WTC11 (cell line): ENCODE results near the gene MESP1. TPM values are rescaled to one million over a fixed set of nuclear protein-coding genes. Genes with fewer than 3 reads are reported as not detected.

Experiments used
- ATAC-seq: fragments of 200-7000 bp; cut with Tn5 transposase; 2 replicates; pipeline ENCODE4 v1.10.0; 2021; ENCODE audit warnings: mild to moderate bottlenecking, moderate library complexity
- CTCF ChIA-PET: fragments of 300-600 bp; sonication (Branson Sonifier 250); formaldehyde crosslinking; loops from one replicate; lab custom pipeline; 2021; ENCODE audit warnings: antibody characterized with exemption; lab: Charles Lee
- POLR2A ChIA-PET: fragments of 350-600 bp; sonication (Branson Sonifier 250); formaldehyde crosslinking; loops from one replicate; lab custom pipeline; 2021; ENCODE audit warnings: antibody characterized with exemption; lab: Charles Lee
- DNase-seq: peaks from one replicate; pipeline ENCODE4 v3.0.0; 2021; ENCODE audit warnings: low spot score
- H3K27ac Mint-ChIP-seq: 2 replicates; pipeline ENCODE4 v1.8.0; 2021; ENCODE audit warnings: mixed read lengths
- H3K27me3 Mint-ChIP-seq: 2 replicates; pipeline ENCODE4 v1.8.0; 2021; ENCODE audit warnings: low read depth, mild to moderate bottlenecking, moderate library complexity, mixed read lengths
- H3K36me3 Mint-ChIP-seq: 2 replicates; pipeline ENCODE4 v1.8.0; 2021; ENCODE audit warnings: mixed read lengths
- H3K4me1 Mint-ChIP-seq: 2 replicates; pipeline ENCODE4 v1.8.0; 2022; ENCODE audit warnings: mixed read lengths
- H3K4me3 Mint-ChIP-seq: 2 replicates; pipeline ENCODE4 v1.8.0; 2021; ENCODE audit warnings: mild to moderate bottlenecking, moderate library complexity, mixed read lengths
- H3K9me3 Mint-ChIP-seq: 2 replicates; pipeline ENCODE4 v1.8.0; 2021; ENCODE audit warnings: mixed read lengths
- CDX4 ChIP-seq: fragments of 250-450 bp; sonication (Bioruptor Pico); IDR thresholded peaks from 2 replicates; pipeline ENCODE4 v1.9.0; 2021; ENCODE audit warnings: moderate library complexity, mild to moderate bottlenecking, inconsistent platforms, borderline replicate concordance
- CTCF ChIP-seq: fragments of 200-600 bp; IDR thresholded peaks from 2 replicates; pipeline ENCODE4 v1.8.0; 2022; ENCODE audit warnings: antibody characterized with exemption
- FOXP1 ChIP-seq: sonication (generic); formaldehyde crosslinking; IDR thresholded peaks from 2 replicates; pipeline ENCODE4 v1.8.0; 2022; ENCODE audit warnings: missing genetic modification reagents, mild to moderate bottlenecking, moderate library complexity, borderline replicate concordance
- FOXP4 ChIP-seq: sonication (generic); formaldehyde crosslinking; IDR thresholded peaks from 2 replicates; pipeline ENCODE4 v1.8.0; 2022; ENCODE audit warnings: mild to moderate bottlenecking, missing genetic modification reagents
- GRHL2 ChIP-seq: fragments of 250-450 bp; sonication (Bioruptor Pico); IDR thresholded peaks from 2 replicates; pipeline ENCODE4 v1.8.0; 2022; ENCODE audit warnings: mild to moderate bottlenecking, moderate library complexity; ENCODE audit not compliant: insufficient replicate concordance, severe bottlenecking
- HMGA2 ChIP-seq: fragments of 250-450 bp; sonication (Bioruptor Pico); IDR thresholded peaks from 2 replicates; pipeline ENCODE4 v1.4.0; 2021; ENCODE audit warnings: mild to moderate bottlenecking, moderate library complexity
- NFATC4 ChIP-seq: fragments of 250-450 bp; sonication (Bioruptor Pico); IDR thresholded peaks from 2 replicates; pipeline ENCODE4 v1.9.0; 2021; ENCODE audit warnings: mild to moderate bottlenecking
- NFE2L1 ChIP-seq: sonication (generic); formaldehyde crosslinking; IDR thresholded peaks from 2 replicates; pipeline ENCODE4 v1.8.1; 2023; ENCODE audit warnings: missing genetic modification reagents
- NFYB ChIP-seq: sonication (generic); formaldehyde crosslinking; conservative IDR thresholded peaks from 2 replicates; pipeline ENCODE4 v1.8.0; 2022; ENCODE audit warnings: low read depth, missing genetic modification reagents
- NR3C1 ChIP-seq: sonication (generic); formaldehyde crosslinking; conservative IDR thresholded peaks from 2 replicates; pipeline ENCODE4 v1.8.1; 2023; ENCODE audit warnings: low read depth, mild to moderate bottlenecking, missing genetic modification reagents
- SMAD3 ChIP-seq: sonication (generic); formaldehyde crosslinking; IDR thresholded peaks from 2 replicates; pipeline ENCODE4 v1.8.0; 2022; ENCODE audit warnings: missing genetic modification reagents, mild to moderate bottlenecking, borderline replicate concordance
- STAT6 ChIP-seq: sonication (generic); formaldehyde crosslinking; conservative IDR thresholded peaks from 2 replicates; pipeline ENCODE4 v1.8.1; 2023; ENCODE audit warnings: mild to moderate bottlenecking, low read depth, missing genetic modification reagents, moderate library complexity
- TP53 ChIP-seq: sonication (generic); formaldehyde crosslinking; IDR thresholded peaks from 2 replicates; pipeline ENCODE4 v1.8.1; 2023; ENCODE audit warnings: mild to moderate bottlenecking, missing genetic modification reagents
- ZNF232 ChIP-seq: sonication (generic); formaldehyde crosslinking; IDR thresholded peaks from 2 replicates; pipeline ENCODE4 v1.8.0; 2022; ENCODE audit warnings: mild to moderate bottlenecking, missing genetic modification reagents
- total RNA-seq: library from RNA; stranded (reverse); gene quantifications from 3 replicates; pipeline ENCODE4 v1.2.3, GENCODE V29; 2021
- TF ChIP-seq, protein P1 (sequence below): fragments of 250-450 bp; sonication (Bioruptor Pico); IDR thresholded peaks from 2 replicates; pipeline ENCODE4 v1.9.0; 2021; ENCODE audit warnings: mild to moderate bottlenecking
- TF ChIP-seq, protein P2 (sequence below): fragments of 250-450 bp; sonication (Bioruptor Pico); IDR thresholded peaks from 2 replicates; pipeline ENCODE4 v1.9.0; 2021; ENCODE audit warnings: mild to moderate bottlenecking, borderline replicate concordance

Gene MESP1
- total RNA-seq, 1 experiment from 2014 or later: 0.50 TPM

DNA sequence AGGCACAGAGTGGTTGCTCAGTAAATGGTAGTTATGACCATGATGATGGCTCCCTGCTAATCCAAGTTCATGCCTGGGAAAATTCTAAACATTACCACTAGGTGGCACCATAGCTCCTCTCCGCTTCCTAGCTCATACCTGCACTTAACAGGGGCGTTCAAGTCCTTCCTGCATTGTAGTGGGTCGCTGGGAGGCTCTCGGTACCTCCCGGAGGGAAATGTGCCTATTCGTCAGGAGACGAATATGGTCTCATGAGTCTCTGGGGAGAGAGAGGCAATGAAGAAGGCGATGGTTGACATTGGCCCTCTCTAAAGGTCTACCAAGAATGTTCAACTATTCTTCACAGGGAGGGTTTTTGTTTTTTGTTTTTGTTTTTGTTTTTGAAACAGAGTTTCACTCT lies 10.9 kb downstream of the MESP1 start:
- peak; percentile 69 for DNase-seq
- Mint-ChIP-seq H3K4me1 (no peaks in the 10 kb centered on the region), H3K27ac (no peak overlapping the region), H3K4me3 (no peak overlapping the region), H3K9me3 (no peaks in the 10 kb centered on the region), H3K27me3 (peaks cover 4% of the 10 kb centered on the region), H3K36me3 (no peaks in the 10 kb centered on the region)
- ChIA-PET CTCF (interaction anchor here (0.5 to 2.4 kb wide), 30 partner anchors 8 to 494 kb away, joined by 3 to 33 read pairs (median 4); partner anchors contain the start of genes ANPEP, AP3S2, CIB1 and GDPGP1), POLR2A (no interaction called here)
- TF ChIP-seq CTCF: peak; percentile 93
- TF ChIP-seq NR3C1 (CRISPR knock-in tag): no peak
- peak; percentile 97 for ATAC-seq

DNA sequence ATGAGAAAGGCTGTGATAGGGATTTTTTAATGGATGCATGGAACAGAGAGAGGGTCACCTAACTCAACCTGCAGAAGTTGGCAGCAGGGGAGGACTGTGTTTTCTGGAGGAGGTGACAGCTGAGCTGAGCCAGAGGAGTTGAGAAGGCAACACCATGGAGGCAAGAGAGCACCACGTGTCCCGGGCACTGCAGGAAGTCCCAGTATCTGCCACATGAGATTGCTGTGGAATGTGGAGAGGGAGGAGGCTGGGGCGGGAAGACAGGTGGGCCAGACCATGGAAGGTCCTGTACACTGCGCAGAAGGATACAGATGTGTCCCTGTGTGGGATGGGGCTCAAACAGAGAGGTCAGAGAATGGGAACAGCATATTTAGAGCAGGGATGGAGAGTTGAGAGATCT lies 15.3 kb downstream of the MESP1 start:
- ChIA-PET CTCF (interaction anchor here (0.7 to 1.9 kb wide), 2 partner anchors 25 to 139 kb away, joined by 3 to 4 read pairs; no protein-coding TSS in a partner anchor), POLR2A (no interaction called here)
- Mint-ChIP-seq H3K27me3 (peaks cover 4% of the 10 kb centered on the region), H3K27ac (no peak overlapping the region), H3K4me3 (no peak overlapping the region), H3K4me1 (no peaks in the 10 kb centered on the region), H3K9me3 (no peaks in the 10 kb centered on the region), H3K36me3 (no peaks in the 10 kb centered on the region)
- no peak for ATAC-seq
- TF ChIP-seq TP53 (CRISPR knock-in tag) (no peak), GRHL2 (CRISPR knock-in tag) (no peak), HMGA2 (no peak), SMAD3 (no peak), FOXP4 (CRISPR knock-in tag) (no peak), NFATC4 (CRISPR knock-in tag) (no peak)
- TF ChIP-seq, protein P1, sequence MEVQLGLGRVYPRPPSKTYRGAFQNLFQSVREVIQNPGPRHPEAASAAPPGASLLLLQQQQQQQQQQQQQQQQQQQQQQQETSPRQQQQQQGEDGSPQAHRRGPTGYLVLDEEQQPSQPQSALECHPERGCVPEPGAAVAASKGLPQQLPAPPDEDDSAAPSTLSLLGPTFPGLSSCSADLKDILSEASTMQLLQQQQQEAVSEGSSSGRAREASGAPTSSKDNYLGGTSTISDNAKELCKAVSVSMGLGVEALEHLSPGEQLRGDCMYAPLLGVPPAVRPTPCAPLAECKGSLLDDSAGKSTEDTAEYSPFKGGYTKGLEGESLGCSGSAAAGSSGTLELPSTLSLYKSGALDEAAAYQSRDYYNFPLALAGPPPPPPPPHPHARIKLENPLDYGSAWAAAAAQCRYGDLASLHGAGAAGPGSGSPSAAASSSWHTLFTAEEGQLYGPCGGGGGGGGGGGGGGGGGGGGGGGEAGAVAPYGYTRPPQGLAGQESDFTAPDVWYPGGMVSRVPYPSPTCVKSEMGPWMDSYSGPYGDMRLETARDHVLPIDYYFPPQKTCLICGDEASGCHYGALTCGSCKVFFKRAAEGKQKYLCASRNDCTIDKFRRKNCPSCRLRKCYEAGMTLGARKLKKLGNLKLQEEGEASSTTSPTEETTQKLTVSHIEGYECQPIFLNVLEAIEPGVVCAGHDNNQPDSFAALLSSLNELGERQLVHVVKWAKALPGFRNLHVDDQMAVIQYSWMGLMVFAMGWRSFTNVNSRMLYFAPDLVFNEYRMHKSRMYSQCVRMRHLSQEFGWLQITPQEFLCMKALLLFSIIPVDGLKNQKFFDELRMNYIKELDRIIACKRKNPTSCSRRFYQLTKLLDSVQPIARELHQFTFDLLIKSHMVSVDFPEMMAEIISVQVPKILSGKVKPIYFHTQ (CRISPR knock-in tag): no peak
- no peak for DNase-seq

DNA sequence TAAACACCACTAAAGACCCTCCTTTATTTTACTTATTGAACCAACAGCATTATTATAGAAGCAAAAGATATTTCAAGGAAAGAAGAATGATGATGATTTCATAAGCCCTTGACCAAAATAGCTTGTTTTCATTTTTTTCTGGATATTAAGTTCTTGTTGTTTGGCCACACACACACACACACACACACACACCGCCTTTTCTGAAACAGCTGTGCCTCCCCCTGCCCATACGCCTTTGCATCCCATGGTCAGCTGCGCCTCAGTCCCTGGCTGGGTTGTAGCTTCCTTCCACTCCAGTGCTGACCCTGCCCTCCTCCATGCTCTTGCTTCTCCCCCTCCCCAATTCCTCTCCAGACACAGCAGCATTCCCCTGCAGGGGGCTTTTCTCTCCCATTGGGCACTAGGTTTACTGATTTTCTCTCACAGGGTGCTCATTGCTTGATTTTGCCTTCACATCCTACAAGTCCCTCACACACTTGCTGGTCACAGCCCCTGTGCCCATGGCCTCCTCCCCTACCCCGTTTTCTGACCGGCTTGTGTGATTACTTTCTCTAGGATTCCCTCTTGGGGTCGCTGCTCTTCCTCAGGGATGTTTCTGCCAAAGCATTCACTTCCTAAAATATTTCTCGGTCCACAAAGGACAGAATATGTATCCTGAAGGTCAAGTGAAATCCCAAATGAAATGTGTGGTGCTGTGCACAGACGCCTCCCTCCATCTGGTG lies 18.4 kb downstream of the MESP1 start:
- Mint-ChIP-seq H3K9me3 (no peaks in the 10 kb centered on the region), H3K4me1 (no peaks in the 10 kb centered on the region), H3K27ac (no peak overlapping the region), H3K36me3 (no peaks in the 10 kb centered on the region), H3K4me3 (no peak overlapping the region), H3K27me3 (peaks cover 4% of the 10 kb centered on the region)
- ATAC-seq (peak; percentile 28), DNase-seq (no peak)
- CTCF ChIA-PET: interaction anchor here (0.8 to 2.6 kb wide), 9 partner anchors 7 to 142 kb away, joined by 3 to 19 read pairs (median 4); no protein-coding TSS in a partner anchor
- POLR2A ChIA-PET: no interaction called here
- TF ChIP-seq, protein P2, sequence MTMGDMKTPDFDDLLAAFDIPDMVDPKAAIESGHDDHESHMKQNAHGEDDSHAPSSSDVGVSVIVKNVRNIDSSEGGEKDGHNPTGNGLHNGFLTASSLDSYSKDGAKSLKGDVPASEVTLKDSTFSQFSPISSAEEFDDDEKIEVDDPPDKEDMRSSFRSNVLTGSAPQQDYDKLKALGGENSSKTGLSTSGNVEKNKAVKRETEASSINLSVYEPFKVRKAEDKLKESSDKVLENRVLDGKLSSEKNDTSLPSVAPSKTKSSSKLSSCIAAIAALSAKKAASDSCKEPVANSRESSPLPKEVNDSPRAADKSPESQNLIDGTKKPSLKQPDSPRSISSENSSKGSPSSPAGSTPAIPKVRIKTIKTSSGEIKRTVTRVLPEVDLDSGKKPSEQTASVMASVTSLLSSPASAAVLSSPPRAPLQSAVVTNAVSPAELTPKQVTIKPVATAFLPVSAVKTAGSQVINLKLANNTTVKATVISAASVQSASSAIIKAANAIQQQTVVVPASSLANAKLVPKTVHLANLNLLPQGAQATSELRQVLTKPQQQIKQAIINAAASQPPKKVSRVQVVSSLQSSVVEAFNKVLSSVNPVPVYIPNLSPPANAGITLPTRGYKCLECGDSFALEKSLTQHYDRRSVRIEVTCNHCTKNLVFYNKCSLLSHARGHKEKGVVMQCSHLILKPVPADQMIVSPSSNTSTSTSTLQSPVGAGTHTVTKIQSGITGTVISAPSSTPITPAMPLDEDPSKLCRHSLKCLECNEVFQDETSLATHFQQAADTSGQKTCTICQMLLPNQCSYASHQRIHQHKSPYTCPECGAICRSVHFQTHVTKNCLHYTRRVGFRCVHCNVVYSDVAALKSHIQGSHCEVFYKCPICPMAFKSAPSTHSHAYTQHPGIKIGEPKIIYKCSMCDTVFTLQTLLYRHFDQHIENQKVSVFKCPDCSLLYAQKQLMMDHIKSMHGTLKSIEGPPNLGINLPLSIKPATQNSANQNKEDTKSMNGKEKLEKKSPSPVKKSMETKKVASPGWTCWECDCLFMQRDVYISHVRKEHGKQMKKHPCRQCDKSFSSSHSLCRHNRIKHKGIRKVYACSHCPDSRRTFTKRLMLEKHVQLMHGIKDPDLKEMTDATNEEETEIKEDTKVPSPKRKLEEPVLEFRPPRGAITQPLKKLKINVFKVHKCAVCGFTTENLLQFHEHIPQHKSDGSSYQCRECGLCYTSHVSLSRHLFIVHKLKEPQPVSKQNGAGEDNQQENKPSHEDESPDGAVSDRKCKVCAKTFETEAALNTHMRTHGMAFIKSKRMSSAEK (CRISPR knock-in tag): no peak
- TF ChIP-seq NFE2L1 (no peak), ZNF232 (no peak), NFYB (no peak), STAT6 (CRISPR knock-in tag) (no peak), FOXP1 (CRISPR knock-in tag) (no peak), CDX4 (no peak)
